Muscle of arm (tissue), 12 donors: ENCODE results near the gene ZNF362. TPM values are rescaled to one million over a fixed set of nuclear protein-coding genes. Genes with fewer than 3 reads are reported as not detected.

Source experiments
- DNase-seq: peaks from one replicate; pipeline ENCODE4 v3.0.0-alpha.2; 2013
- polyA plus RNA-seq, 12 donors: library from polyadenylated mRNA; unstranded; fragments of 120-200 nt; gene quantifications; one replicate each; pipeline ENCODE4 v1.2.1, GENCODE V29; 2013; ENCODE audit not compliant: insufficient read length in 12 of 12

ZNF362 gene
- polyA plus RNA-seq, 12 donors, result 27.4 to 74.5 (median 33.1) TPM; not detected in 1

DNA sequence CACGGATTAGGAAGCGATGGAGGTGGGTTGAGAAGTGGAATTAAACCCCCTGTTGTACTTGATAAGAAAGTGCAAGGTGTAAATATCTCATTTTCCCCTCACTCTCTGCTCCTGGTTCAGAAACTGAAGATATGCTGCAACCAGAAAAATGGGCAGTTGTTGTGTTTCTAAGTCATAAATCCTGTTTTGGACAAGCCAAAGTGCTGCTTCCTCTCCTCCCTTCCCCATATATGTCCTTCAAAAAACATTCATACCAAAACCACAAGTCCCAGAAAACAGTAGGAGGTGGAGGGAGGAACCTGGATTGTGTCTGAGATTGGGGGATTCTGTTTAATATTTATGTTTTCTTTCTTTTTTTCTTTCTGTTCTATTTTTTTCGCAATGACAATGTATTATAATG lies 13.6 kb upstream of the ZNF362 start:
- no peak for DNase-seq

DNA sequence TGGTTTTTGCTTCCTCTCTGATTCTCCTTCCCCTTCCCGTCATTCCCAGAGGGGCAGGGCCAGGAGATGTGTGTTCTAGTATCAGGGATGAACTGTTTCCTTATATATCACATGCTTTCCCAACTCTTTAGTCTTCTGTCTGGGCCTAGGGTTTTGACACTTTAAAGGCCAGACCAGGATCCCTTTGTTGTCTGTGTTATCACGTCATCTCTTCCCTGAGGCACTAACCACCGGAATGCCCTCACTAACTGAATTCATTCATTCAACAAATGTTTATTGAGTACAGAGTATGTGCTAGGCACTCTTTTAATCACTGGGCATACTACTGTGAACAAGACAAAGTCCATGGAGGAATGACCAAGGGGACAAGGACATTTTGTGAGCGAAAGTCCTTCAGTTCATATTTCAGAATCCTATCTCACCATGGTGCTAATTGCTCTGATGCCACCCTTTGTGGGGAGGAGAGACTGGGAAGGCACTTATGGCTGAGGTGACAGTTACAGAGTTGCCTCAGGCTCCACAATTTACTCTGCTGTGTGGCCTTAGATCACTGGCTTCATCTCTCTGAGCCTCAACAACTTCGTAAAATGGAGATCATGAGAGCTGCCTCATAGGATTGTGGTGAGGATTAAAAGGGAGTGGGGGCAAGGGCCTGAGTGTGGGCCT lies 12.0 kb upstream of the ZNF362 start:
- DNase-seq, result no peak

DNA sequence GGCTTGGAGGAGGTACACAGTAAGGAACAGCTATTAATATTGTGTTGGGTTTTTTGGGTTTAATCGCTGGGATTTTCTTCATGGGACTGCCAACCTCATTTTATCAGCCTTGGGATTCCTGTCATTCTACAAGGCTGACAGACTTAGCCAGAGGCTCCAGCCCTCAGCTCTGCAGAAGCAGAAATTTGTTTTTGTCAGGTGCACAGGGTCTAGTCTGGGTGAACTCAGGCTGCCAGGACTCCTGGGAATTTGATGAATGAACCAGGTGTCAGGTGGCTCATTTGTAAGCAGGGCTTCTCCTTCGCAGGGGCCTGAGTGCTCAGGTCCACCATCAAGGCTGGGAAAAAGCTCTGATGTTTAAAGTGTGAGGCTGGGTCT lies 11.5 kb upstream of the ZNF362 start:
- no peak for DNase-seq

DNA sequence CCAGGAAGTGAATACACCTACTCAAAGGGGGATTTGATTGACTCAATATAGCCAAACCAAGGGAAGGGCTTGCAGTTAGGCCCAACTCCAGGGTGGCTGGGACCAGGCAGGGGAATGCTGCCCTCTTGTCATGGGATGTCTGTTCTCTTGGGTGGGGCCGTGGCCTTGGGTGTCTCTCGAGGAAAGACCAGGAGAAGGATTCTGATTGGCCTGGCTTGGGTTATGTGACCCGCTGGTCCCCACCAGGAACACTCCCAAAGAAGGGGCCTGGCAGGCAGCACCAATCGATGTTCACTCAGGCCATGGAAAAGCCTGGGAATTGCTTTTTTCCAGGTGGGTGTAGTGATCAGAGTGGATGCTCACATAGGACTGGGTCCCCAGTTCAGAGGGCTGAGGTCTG lies 10.1 kb upstream of the ZNF362 start:
- DNase-seq, result no peak

DNA sequence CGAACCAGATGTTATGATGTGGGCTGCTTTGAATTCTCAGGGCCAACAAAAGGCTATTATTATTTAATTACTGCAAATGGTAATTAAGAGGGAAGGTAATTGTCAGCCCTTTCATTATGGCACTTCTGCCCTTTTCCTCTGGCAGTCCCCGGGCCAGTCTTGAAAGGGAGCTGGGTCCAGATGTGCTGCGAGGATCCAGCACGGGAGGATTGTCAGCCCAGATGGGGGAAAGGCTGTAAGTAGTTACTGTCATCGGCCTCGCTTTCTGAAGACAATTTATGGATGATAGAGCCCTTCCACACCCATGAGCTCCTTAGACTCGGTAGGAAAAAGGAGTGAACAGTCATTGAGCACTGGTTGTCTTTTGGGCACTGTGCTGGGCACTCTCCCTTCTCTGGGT lies 8.7 kb upstream of the ZNF362 start:
- DNase-seq, result no peak

DNA sequence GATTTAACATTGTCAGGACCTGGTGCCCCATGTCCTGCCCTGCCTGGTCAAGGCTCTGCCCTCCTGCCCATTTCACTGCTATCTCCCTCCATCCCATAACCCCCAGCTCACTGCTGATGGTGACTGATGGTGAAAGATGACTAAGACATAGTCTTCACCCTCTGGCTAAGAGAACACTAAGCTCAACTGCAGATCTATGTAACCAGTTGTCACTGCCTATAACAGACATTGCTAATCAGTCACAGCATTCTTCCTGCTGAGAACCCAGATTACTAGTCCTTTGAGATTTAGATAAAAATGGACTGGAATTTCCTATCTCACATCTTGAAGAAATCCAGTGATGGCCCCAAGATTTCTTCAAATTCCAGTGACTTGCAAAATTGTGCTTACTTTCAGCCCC lies 8.0 kb upstream of the ZNF362 start:
- no peak for DNase-seq

DNA sequence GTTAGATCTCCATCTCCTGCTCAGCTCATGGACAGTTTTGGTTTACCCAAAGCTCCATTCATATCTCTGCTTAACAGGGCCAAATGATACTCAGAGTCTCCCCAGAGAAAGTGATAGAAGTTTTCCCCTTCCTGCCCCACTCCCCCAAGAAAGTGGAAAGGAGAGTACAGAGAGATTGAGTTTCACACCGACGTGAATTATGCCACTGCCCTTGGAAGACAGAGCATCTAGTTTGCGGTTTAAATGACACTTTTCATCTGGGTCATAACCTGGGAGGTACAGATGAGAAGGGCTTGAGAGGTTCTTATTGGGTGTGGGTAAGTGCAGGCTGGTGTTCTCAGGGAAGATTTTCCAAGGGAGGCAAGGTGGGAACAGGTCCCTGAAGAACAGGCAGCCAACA lies 6.9 kb upstream of the ZNF362 start:
- DNase-seq, result no peak

DNA sequence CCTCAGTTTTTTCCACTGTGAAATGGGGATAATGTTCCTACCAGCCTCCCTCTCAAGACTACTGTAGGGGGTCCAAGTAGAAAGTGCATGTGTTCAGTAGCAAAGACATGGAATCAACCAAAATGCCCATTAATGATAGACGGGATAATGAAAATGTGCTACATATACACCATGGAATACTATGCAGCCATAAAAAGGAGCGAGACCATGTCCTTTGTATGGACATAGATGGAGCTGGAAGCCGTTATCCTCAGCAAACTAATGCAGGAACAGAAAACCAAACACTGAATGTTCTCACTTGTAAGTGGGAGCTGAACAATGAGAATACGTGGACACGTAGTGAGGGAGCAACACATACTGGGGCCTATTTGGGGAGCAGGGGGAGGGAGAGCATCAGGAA lies 6.1 kb upstream of the ZNF362 start:
- DNase-seq, result no peak

DNA sequence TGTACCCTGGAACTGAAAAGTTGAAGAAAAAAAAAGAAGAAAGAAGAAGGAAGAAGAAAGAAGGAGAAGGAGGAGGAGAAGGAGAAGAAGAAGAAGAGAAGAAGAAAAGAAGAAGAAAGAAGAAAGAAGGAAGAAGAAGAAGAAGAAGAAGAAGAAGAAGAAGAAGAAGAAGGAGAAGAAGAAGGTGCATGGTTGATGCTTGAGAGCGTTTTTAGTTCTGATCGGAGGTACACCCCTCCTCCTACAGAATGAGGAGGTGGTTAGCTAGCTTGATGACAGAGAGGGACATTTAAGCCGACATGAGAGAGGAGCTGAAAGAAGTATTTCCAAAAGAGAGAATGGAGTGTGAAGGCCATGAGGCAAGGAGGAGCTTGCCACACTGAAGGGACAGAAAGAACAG lies 5.6 kb upstream of the ZNF362 start:
- DNase-seq, result no peak

DNA sequence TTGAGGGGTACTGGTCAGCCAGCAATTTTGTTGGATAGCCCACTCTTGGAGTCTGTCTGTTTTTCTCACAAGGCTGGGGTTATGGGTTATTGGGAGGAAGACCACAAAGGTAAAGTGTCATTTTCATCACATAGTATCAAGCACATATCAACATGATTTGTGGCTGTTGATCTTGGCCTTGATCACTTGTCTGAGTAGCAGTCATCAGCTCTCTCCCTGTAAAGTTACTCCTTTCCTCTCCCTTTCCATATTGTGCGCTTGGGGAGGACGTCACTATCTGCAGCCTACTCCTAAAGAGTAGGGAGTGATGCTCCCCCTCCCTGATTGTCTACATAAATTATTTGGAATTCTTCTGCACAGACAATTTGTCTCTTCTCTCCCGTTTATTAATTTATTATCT lies 1.8 kb upstream of the ZNF362 start:
- DNase-seq, result no peak

DNA sequence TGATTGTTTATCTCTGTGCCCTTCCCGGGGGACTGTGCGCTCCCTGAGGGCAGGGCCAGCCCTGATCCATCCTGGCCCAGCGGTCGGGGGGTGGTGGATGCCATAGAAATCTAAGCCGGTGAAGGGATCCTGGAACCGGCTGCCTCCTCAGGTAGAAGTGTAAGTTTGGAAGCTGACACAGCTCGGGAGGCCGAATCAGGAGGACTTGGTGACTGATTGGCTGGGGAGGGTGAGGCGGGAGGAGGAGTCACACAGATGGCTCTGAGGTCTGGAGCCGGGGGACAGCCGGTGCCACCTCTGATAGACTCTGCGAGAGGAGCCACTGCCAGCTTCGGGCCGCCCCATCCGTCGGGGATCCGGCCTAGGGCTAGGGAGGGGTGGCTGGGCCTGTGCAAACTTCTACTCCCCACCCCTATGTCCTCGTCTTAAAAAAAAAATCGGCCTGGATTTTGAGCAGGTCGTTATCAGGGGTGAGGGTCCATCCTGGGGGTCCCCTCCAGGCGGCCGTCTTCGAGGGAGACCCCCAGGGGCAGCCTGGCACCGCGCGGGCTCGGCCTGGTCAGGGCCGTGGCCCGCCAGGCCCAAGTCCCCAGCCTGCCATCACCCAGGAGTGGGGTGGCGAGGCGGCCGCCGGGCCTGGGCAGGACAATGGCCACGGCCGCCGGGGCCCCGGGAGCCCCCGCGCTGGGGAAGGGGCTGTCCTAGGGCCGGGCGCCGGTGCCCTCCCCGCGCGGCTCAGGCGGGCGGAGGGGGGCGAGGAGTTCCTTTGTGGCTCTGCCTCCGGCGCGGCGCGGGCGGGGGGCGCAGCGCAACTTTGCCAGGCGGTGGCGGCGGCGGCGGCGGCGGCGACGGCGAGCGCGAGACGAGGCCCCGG lies 708 bp upstream of the ZNF362 start:
- peak; percentile 47 for DNase-seq

DNA sequence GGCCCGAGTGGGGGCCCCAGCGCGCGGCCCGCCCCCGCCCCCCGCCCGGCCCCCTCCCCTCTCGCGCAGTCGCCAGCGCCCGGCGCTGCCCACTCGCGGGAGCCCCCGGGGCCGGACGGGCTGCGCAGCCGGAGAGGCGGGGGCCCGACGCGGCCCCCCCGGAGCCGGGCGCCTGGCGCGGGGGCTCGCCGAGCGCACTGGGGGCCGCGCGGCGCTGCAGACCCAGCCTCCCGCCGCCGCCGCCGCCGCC lies 146 bp upstream of the ZNF362 start:
- no peak for DNase-seq

DNA sequence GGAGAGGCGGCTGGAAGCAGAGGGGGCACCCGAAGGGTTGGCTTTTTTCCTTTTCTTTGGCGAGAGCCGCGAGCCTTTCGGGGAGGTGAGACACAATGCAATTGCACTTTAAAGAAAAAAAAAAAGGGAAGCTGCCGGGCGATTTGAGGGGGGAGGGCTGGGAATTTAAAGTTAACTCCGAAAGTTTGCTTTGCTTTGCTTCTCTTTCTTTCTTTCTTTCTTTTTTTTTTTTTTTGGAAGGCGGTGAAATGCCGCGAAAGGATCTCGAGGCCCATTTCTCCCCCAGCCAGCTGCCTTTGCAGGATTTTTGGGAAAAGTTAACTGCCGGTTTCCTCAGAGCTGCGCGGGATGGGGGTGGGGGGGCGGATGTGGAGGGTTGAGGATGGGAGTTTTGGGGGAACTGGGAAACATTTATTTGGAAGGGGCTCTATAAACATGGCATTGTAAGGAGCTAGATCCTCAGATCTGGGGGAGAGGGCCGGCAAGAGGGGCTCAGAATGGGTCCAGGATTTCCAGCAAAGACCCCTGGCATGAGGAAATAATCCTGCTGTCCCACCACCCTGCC lies 997 bp downstream of the ZNF362 start:
- no peak for DNase-seq

DNA sequence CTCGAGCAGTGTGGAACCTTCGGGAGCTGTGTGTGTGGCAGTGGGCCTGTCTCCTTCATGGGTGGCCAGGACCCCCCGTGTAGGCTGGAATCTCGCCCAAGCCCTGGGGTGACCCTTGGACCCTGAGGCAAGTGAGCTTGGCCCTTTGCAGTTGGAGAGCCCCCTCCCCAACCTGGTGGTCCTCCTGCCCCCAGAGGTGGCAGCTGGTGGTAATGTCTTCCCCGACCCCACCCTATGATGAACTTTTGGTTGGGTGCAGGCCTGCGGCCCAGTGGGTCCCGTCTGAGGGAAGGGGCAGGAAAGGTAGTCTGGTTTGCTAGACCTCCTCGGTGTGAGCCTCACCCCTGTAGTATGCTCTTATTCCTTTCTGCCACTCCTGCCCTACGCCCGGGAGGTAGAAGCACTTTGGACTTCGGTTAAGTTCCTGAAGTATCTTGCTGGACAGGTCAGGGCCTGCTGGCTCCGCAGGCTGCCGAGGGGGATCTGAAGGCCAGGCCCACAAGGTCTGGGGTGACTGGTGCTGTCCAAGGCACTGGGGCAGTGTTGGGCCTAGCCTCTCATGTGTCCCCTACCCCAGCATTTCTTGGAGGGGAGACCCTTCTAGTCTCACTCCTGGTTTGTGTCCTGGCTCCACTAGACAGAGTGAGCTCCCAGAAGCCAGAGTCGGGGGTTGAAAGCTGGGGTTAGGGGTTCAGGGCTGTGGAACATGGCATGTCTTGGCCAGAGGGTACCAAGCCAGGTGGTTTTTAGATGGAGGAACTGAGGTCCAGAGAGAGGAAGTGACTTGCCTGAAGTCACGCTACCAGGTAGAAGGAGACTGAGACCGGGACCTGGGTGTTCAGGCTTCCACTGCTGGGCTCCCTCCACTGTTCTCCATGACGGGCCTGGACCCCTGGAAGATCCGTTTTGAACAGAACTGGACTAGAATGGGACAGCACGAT lies 1.8 kb downstream of the ZNF362 start:
- no peak for DNase-seq

DNA sequence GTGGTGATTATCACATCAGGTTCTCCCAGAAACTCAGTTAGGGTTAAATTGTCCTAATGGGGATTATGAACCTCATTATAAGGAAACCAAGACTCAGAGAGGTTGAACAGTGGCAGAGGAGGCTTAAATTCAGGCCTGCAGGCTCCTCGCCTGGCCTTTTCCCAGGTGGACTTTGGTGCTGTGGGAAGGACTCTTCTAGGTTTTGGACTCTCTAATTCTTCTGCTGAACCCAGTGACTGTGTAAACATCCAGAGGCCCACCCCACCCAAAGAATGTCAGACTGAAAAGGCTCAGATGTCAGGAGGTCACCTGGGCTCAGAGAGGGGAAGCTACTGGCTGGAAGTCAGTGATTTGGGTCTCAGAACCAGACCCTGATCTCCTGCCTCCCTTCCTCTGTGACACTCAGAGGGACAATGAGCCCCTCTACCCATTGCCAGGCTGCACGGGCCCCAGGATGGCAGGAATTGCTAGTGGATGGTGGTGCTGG lies 2.5 kb downstream of the ZNF362 start:
- DNase-seq, result no peak

DNA sequence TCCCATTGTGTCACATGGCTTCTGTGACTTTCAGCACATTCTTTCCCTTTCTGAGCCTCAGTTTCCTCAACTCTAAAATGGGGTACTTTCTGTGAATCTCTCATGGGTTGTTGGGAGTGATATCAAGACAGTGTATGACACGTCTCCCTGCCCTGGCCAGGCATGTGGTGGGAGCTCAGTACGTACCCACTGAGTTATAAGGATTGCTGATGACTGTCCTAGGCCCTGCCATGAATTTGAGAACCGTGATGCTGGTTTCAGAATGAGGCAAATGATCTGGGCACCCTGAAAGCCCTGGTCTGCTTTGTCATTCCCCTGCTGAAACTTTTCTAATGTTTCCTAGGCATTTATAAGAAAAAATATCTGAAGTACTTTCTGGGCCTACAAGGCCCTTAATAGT lies 3.6 kb downstream of the ZNF362 start:
- no peak for DNase-seq

DNA sequence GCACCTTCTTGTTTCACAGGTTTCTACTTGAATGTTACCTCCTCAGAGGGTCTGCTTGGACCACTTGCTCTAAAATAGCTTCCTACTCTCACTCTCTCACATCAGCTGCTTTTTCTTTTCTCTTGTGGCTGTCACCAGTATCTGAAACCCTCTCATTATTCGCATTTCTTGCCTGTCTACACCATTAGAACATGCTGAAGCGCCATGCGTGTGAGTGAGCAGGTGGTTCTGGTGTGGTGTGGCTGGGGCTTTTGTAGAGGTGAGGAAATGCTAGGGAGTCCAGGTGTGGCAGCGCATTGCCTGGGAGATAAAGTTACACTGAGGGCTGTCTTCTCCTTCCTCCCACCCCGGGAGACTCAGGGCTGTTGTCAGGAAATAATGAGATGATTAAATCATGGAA lies 4.1 kb downstream of the ZNF362 start:
- no peak for DNase-seq

DNA sequence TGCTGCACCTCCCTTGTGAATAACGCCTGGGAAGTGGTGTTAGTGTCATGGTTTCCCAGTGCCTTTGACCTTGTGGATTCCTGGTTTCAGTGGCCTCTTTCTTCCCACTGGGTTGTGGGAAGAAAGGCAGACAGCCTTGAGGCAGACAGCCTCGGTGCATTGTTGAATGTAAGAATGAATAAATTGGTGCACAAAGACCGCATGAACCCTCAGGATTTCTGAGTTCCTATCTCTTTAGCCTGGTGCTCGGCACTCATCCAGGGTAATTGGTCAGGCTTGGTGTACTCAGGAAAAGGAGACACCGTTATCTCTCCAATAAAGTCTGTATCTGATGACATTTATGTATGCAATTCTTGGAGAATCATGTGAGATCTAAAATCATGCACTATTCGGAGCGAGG lies 5.1 kb downstream of the ZNF362 start:
- no peak for DNase-seq

DNA sequence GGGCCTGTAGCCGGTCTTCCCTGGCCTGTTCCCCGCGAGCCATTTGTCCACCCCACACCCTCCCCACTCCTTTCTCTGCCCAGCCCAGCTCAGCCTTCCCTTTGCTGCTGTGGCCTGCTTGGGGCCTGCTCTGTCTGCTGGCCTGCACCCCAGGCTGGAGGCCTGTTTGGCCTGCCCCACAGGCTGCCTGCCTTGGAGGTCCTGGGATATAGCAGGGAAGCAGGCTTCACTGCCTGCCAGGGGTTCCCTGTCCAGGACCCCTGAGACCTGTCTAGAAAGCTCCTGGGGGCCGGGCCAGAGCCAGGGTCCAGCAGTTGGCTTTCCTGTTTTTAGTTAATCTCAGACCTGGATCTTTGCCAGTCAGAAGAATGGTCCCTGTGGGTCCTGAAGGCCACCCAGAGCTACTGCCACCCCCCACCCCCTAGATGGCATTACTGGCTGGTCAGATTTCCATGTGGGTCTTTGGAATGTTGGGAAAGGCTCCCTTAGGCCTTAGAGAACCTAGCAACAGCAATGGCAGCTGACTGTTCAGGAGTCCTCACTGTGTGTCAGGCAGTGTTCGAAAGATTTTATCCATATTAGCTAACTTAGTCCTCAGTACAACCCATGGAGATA lies 7.7 kb downstream of the ZNF362 start:
- DNase-seq, result no peak

DNA sequence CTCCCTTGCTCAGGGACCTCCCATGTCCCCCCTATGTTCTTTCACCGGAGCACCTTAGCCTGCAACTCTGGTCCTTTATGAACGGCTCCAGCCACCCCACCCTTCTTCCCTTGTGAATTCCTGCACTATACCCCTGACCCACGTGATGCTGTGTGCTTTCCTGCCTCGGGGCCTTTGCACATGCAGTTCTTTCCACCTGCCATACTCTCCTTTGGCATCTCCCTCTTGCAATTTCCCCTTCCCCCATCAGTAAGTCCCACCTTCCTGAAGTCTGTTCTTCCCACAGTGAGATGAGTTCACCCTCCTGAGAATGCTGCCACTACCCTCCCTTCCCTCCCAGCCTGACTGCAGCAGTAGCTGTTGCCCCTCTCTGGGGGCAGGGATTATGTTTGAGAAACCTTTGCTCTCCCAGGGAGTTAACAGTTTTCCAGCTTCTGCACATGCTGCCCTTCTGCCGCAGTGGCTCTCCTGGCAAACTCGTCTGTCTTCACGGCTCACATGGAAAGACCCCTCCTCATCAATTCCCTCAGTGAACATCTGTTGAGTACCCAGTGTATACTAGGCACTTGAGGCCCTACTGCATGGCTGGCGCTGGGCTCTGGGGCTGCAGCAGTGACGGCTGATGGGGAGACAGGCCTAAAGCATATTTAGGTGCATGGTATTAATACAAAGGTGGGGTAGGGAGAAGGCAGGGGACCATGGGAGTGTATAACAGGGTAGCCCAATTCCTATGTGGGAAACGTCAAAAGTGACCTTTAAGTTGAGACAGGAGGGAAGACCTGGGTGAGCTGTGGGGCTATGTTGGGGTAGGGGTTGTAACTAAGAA lies 9.7 kb downstream of the ZNF362 start:
- no peak for DNase-seq

DNA sequence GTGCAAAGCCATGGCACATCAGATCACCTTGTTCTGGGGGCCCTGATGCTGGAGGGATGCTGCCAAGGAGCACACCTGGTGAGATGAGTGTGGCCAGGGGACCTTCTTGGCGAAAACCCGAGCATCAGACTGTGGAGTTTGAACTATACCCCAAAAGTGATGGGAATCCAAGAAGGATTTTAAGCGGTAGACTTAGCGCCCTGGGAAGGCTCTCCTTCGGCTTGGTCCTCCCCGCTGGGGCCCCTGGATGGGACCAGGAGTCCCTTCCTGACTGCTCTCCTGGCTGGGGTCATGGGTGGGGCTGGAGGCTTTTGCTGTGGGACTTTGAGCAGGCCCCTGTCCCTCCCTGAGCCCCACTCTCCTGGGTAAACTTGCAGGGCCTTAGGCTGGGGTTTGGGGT lies 10.5 kb downstream of the ZNF362 start:
- no peak for DNase-seq
